Mesodermal cell (in vitro differentiated cells): ENCODE data around the gene E2F2.

Source experiments
- H3K27ac ChIP-seq: 2 replicates; pipeline ENCODE4 v1.7.0; 2013; ENCODE audit warnings: mild to moderate bottlenecking, low read depth, low read length, moderate library complexity; ENCODE audit not compliant: severe bottlenecking
- H3K36me3 ChIP-seq: 2 replicates; pipeline ENCODE4 v1.7.1; 2013; ENCODE audit warnings: mild to moderate bottlenecking, low read length, moderate library complexity; ENCODE audit not compliant: control insufficient read depth, insufficient read depth
- H3K4me1 ChIP-seq: one replicate; pipeline ENCODE4 v1.7.1; 2013; ENCODE audit warnings: mild to moderate bottlenecking, low read length; ENCODE audit not compliant: insufficient read depth, control insufficient read depth, poor library complexity, severe bottlenecking
- H3K4me3 ChIP-seq: 2 replicates; pipeline ENCODE4 v1.7.0; 2013; ENCODE audit warnings: low read length, control low read depth, mild to moderate bottlenecking; ENCODE audit not compliant: insufficient read depth, poor library complexity, severe bottlenecking; ENCODE audit errors: extremely low read depth
- H3K9me3 ChIP-seq: 2 replicates; pipeline ENCODE4 v1.7.1; 2013; ENCODE audit warnings: mild to moderate bottlenecking, low read length, moderate library complexity; ENCODE audit not compliant: control insufficient read depth
- WGBS, 2 experiments: methylation state at CpG; one replicate each; pipeline ENCODE4 v1.1.5; 2013; ENCODE audit warnings: missing lambda C conversion rate in 2 of 2; ENCODE audit not compliant: insufficient coverage in 2 of 2; 5-methylcytosine and 5-hydroxymethylcytosine counted together

E2F2 gene

GRCh38 chr1:23466423-23466989, 64.5 kb downstream of the E2F2 start:
- Histone ChIP-seq H3K36me3 (peaks cover 2% of the 10 kb centered on the region), H3K27ac (no peak overlapping the region), H3K4me3 (no peak overlapping the region), H3K4me1 (peaks cover 6% of the 10 kb centered on the region), H3K9me3 (no peaks in the 10 kb centered on the region)
- 100% methylated on average over 1 of the region's 3 CpGs; no CpG with 5 or more reads in 1 of the 2 experiments for WGBS, 2 experiments

GRCh38 chr1:23463286-23463685, 67.7 kb downstream of the E2F2 start:
- peaks cover 13% of the 10 kb centered on the region for H3K36me3 ChIP-seq
- no peak overlapping the region for H3K27ac ChIP-seq
- no peak overlapping the region for H3K4me3 ChIP-seq
- no peaks in the 10 kb centered on the region for H3K4me1 ChIP-seq
- WGBS, 2 experiments = 93 to 100% methylated on average over 2 of the region's 3 CpGs
- no peaks in the 10 kb centered on the region for H3K9me3 ChIP-seq

GRCh38 chr1:23462766-23463165, 68.3 kb downstream of the E2F2 start:
- H3K4me3 ChIP-seq = no peak overlapping the region
- no peak overlapping the region for H3K27ac ChIP-seq
- H3K9me3 ChIP-seq = no peaks in the 10 kb centered on the region
- 100% methylated on average over 1 of the region's 2 CpGs for WGBS, 2 experiments
- H3K4me1 ChIP-seq = no peaks in the 10 kb centered on the region
- peaks cover 18% of the 10 kb centered on the region for H3K36me3 ChIP-seq

GRCh38 chr1:23461050-23461449, 70.0 kb downstream of the E2F2 start:
- 100% methylated on average over 2 of the region's 3 CpGs for WGBS, 2 experiments

GRCh38 chr1:23460519-23460918, 70.5 kb downstream of the E2F2 start:
- Histone ChIP-seq H3K36me3 (peaks cover 33% of the 10 kb centered on the region), H3K4me1 (no peaks in the 10 kb centered on the region), H3K9me3 (no peaks in the 10 kb centered on the region), H3K27ac (no peak overlapping the region), H3K4me3 (no peak overlapping the region)
- 83 to 100% methylated on average over 2 to 3 of the region's 4 CpGs for WGBS, 2 experiments

More at GRCh38 chr1:23461050-23461449, 70.0 kb downstream of the E2F2 start:
- Histone ChIP-seq H3K27ac (no peak overlapping the region), H3K36me3 (peaks cover 29% of the 10 kb centered on the region), H3K4me1 (no peaks in the 10 kb centered on the region), H3K4me3 (no peak overlapping the region), H3K9me3 (no peaks in the 10 kb centered on the region)

GRCh38 chr1:23459338-23459757, 71.7 kb downstream of the E2F2 start:
- no peaks in the 10 kb centered on the region for H3K4me1 ChIP-seq
- H3K36me3 ChIP-seq = peaks cover 45% of the 10 kb centered on the region
- WGBS, 2 experiments = 80 to 100% methylated on average over 1 of the region's 2 CpGs
- H3K27ac ChIP-seq = no peak overlapping the region
- H3K4me3 ChIP-seq = no peak overlapping the region
- H3K9me3 ChIP-seq = no peaks in the 10 kb centered on the region
